Activated T-helper 2 cell treated with anti-CD3 and anti-CD28 coated beads, Interferon-gamma antibody, Interleukin-2, Interleukin-4, amounts not matched to agents 10 μg/mL and 5 μg/mL and 100 μg/mL, durations not matched to agents 14 hours and 24 hours and 36 hours (primary cell): Measurements from ENCODE around the gene ULK4. TPM values are rescaled to one million over a fixed set of nuclear protein-coding genes. Genes with fewer than 3 reads are reported as not detected.

Experiments
- DNase-seq: peaks from one replicate; pipeline ENCODE4 v3.0.0; 2021; ENCODE audit warnings: low spot score
- H3K27ac Mint-ChIP-seq: one replicate; pipeline ENCODE4 v1.8.0; 2021; ENCODE audit warnings: mixed read lengths
- H3K27me3 Mint-ChIP-seq: one replicate; pipeline ENCODE4 v1.8.0; 2021; ENCODE audit warnings: low read depth, mixed read lengths
- H3K36me3 Mint-ChIP-seq: one replicate; pipeline ENCODE4 v1.8.0; 2021; ENCODE audit warnings: low read depth, mixed read lengths
- H3K4me1 Mint-ChIP-seq: one replicate; pipeline ENCODE4 v1.8.0; 2021; ENCODE audit warnings: low read depth, mixed read lengths
- H3K4me3 Mint-ChIP-seq: one replicate; pipeline ENCODE4 v1.8.0; 2021; ENCODE audit warnings: low read depth, mild to moderate bottlenecking, moderate library complexity, mixed read lengths
- H3K9me3 Mint-ChIP-seq: one replicate; pipeline ENCODE4 v1.8.0; 2021; ENCODE audit warnings: mixed read lengths
- intact Hi-C: fragments of 100-400 bp; cut with micrococcal nuclease; formaldehyde crosslinking; loops from one replicate; pipeline ENCODE4 v1.15.1; 2023
- total RNA-seq: library from RNA; stranded (reverse); gene quantifications from 2 replicates; pipeline ENCODE4 v1.2.3, GENCODE V29; 2022

Gene ULK4
- total RNA-seq, result 7.5 and 8.1 TPM in 2 replicates

DNA sequence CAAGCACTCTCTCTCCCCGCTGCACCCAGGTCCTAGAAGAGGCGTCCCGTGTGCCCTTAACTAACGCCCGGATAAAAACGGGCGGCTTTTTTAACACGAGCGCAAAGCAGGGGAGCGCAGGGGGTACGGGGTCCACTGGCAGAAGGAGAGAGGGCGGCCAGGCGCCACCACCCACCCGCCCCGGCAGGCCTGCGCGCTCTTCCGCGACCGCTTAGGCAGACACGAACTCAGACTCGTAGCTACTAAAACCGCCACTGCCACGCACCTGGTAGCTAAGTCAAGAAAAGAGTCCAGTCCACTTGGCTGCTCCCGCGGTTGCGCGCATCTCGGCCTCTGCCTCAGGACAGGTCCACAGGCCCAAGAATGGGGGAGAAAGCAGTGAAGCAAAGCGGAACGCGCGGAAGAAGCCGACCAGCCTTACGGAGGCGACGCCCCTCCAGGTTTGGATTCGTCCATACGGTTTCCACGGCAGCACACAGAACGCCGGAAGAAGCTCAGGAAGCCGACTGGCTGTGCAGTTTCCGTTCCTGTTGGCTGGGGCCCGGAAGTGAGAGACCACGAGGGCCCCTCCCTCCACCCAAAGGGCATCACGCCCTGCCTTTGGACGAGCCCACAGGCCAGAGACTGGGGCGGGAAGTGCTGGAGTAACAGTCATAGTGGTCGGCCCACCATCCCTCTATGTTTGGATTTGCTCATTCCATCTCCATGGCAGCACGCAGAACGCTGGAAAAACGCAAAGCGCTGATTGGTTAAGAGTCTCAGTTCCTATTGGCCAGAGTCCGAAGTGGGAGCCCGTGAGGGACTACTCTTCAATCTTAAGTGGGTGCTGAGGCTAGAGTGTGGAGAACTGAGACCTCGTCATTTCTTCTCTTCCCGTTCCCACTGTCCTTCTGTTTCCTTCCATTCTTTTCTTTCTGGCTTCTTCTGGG lies at the start of gene ULK4:
ULK4 (minus strand) TSS at position 353 of the 929 bp plus-strand sequence. CDS start 7,344 bp downstream, outside the sequence.
- Mint-ChIP-seq H3K27ac (peak within 1 kb of the TSS; percentile 90), H3K36me3 (no peaks in the 10 kb centered on the region), H3K27me3 (peaks cover under 1% of the 10 kb centered on the region), H3K4me1 (peaks cover 19% of the 10 kb centered on the region), H3K9me3 (no peaks in the 10 kb centered on the region), H3K4me3 (peak within 1 kb of the TSS; percentile 96)
- intact Hi-C loops, result loop anchor here (1.0 to 10.0 kb wide), 7 partner anchors 51 to 1655 kb away; partner anchors contain the start of gene EIF1B
- DNase-seq, result peak; percentile 94

DNA sequence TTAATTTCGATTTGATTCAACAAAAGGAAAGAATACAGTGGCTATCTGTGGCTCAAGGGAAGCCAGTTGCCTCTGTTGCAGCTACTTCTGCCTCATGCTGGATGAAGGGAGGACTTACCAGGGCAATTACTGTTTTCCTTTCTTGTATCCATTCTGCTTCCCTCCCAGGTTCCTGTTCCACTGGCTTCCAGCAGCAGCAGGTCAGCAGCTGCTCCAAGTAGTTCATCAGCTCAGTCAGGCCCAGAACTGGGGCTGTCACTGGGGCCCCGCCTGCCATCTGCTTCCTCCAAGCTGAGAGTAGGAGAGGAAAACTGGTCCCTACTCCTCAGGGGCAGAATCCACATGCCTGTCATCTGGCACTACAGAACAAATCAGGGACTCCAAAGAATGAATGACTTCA lies 48.6 kb upstream of the ULK4 start:
- no peak for DNase-seq
- H3K27ac Mint-ChIP-seq, result no peak overlapping the region
- peaks cover 13% of the 10 kb centered on the region for H3K36me3 Mint-ChIP-seq
- intact Hi-C loops, result loop anchor here (10.0 kb wide), 1 partner anchor 806 kb away; no protein-coding TSS in a partner anchor
- H3K9me3 Mint-ChIP-seq, result no peaks in the 10 kb centered on the region
- no peaks in the 10 kb centered on the region for H3K27me3 Mint-ChIP-seq
- H3K4me1 Mint-ChIP-seq, result peaks cover 27% of the 10 kb centered on the region
- H3K4me3 Mint-ChIP-seq, result no peak overlapping the region

DNA sequence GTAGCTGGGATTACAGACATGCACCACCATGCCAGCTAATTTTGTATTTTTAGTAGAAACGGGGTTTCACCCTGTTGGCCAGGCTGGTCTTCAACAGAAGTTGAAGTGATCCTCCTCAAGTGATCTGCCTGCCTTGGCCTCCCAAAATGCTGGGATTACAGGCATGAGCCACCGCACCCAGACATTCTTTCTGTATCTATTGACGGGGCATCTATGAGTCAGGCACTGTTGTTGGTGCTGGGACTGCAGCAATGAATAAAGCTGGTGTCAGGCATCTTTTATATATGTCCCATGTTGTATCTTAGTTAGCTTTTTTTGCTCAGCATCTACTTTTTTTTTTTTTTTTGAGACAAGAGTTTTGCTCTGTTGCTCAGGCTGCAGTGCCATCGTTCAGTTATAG lies 47.6 kb upstream of the ULK4 start:
- no peak overlapping the region for H3K4me3 Mint-ChIP-seq
- no peak overlapping the region for H3K27ac Mint-ChIP-seq
- intact Hi-C loops, result no loop called here
- H3K27me3 Mint-ChIP-seq, result no peaks in the 10 kb centered on the region
- peaks cover 19% of the 10 kb centered on the region for H3K4me1 Mint-ChIP-seq
- peaks cover 2% of the 10 kb centered on the region for H3K36me3 Mint-ChIP-seq
- no peak for DNase-seq
- no peaks in the 10 kb centered on the region for H3K9me3 Mint-ChIP-seq

DNA sequence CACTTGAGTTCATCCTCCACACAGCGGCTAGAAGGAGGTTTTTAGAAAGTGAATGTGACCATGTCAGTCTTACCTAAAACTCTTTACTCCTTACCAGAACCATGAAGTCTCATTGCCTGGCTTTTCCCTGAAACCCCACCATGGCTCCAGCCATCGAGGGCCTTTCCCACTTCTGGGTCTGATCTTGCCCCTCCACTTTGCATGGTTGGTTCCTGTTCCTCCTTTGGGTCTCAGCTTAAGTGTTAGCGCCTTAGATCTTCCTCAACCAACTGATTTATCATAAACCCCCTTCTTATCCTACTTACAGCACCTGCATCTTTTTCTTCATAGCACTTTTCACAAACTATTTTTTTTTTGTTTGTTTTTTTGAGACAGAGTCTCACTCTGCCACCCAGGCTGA lies 45.9 kb upstream of the ULK4 start:
- Mint-ChIP-seq H3K36me3 (no peaks in the 10 kb centered on the region), H3K4me3 (no peak overlapping the region), H3K9me3 (no peaks in the 10 kb centered on the region), H3K27ac (no peak overlapping the region), H3K4me1 (peaks cover 11% of the 10 kb centered on the region), H3K27me3 (peaks cover 1% of the 10 kb centered on the region)
- intact Hi-C loops, result no loop called here
- no peak for DNase-seq

DNA sequence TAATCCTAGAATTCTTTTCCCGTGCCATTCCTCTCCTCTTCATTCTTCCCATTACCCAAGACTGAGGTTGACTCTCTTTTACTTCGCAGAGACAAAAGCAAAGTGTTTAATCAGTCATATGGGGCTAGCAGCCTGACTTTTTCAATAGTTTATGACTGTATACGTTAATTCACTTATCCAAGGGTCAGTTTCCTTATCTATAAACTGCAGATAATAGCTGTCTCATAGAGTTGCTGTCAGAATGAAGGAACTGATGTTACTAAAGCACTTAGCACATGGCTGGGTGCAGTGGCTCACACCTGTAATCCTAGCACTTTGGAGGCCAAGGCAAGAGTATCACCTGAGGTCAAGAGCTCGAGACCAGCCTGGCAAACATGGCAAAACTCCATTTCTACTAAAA lies 43.5 kb upstream of the ULK4 start:
- Mint-ChIP-seq H3K27me3 (peaks cover 5% of the 10 kb centered on the region), H3K27ac (no peak overlapping the region), H3K9me3 (no peaks in the 10 kb centered on the region), H3K4me3 (no peak overlapping the region), H3K36me3 (no peaks in the 10 kb centered on the region), H3K4me1 (no peaks in the 10 kb centered on the region)
- intact Hi-C loops, result no loop called here
- no peak for DNase-seq

DNA sequence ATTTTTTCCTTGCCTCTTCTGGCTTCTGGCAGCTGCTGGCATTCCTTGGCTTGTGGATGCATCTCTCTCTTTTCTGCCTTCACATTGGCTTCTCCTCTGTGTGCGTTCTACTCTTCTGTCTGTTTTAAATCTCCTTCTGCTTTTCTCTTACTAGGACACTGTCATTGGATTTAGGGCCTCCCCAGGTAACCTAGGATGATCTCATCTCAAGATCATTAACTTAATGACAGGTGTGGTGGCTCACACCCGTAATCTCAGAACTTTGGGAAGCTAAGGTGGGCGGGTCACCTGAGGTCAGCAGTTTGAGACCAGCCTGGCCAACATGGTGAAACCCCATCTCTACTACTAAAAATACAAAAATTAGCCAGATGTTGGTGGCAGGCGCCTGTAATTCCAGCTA lies 40.9 kb upstream of the ULK4 start:
- Mint-ChIP-seq H3K9me3 (no peaks in the 10 kb centered on the region), H3K36me3 (no peaks in the 10 kb centered on the region), H3K27ac (no peak overlapping the region), H3K4me1 (no peaks in the 10 kb centered on the region), H3K27me3 (peaks cover 5% of the 10 kb centered on the region), H3K4me3 (no peak overlapping the region)
- DNase-seq, result no peak
- intact Hi-C loops, result no loop called here

DNA sequence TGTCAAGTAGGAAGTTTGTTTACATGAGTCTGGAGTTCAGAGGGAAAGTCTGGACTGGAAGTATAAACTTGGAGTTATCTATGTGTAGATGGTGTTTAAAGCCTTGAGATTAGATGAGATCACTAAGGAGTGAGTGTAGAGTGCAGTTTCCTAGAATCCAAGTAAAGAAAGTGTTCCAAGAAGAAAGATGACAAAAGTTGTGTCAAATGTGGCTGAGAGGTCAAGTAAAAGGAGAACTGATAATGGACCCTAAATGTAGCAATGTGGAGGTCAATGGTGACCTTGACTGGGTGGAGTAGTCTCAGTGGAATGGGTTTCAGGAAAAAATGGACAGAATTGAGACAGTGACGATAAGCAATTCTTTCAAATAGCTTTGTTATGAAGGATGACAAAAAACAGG lies 39.9 kb upstream of the ULK4 start:
- H3K9me3 Mint-ChIP-seq, result no peaks in the 10 kb centered on the region

DNA sequence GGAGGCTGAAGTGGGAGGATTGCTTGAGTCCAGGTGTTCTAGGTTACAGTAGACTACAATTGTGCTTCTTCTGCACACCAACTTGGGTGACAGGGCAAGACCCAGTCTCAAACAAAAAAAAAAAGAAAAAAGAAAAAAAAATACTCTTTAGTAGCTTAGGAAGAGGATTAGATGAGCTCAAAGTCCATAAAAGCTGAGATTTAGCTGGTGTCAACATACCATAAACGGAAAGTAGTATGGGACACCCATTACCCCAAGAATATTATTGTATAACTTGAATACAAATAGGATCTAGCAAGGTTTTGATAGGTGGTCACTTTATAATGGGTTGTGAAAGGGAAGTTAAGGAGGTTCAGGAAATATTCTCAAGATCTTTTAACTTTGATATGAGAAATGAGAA lies 38.0 kb upstream of the ULK4 start:
- Mint-ChIP-seq H3K4me3 (no peak overlapping the region), H3K36me3 (no peaks in the 10 kb centered on the region), H3K27ac (no peak overlapping the region), H3K9me3 (no peaks in the 10 kb centered on the region), H3K4me1 (no peaks in the 10 kb centered on the region), H3K27me3 (peaks cover 5% of the 10 kb centered on the region)
- intact Hi-C loops, result no loop called here
- no peak for DNase-seq

More for the DNA sequence above, 39.9 kb upstream of the ULK4 start:
- no peaks in the 10 kb centered on the region for H3K36me3 Mint-ChIP-seq
- H3K4me1 Mint-ChIP-seq, result no peaks in the 10 kb centered on the region
- intact Hi-C loops, result no loop called here
- no peak overlapping the region for H3K27ac Mint-ChIP-seq
- no peak overlapping the region for H3K4me3 Mint-ChIP-seq
- peaks cover 5% of the 10 kb centered on the region for H3K27me3 Mint-ChIP-seq
- no peak for DNase-seq

DNA sequence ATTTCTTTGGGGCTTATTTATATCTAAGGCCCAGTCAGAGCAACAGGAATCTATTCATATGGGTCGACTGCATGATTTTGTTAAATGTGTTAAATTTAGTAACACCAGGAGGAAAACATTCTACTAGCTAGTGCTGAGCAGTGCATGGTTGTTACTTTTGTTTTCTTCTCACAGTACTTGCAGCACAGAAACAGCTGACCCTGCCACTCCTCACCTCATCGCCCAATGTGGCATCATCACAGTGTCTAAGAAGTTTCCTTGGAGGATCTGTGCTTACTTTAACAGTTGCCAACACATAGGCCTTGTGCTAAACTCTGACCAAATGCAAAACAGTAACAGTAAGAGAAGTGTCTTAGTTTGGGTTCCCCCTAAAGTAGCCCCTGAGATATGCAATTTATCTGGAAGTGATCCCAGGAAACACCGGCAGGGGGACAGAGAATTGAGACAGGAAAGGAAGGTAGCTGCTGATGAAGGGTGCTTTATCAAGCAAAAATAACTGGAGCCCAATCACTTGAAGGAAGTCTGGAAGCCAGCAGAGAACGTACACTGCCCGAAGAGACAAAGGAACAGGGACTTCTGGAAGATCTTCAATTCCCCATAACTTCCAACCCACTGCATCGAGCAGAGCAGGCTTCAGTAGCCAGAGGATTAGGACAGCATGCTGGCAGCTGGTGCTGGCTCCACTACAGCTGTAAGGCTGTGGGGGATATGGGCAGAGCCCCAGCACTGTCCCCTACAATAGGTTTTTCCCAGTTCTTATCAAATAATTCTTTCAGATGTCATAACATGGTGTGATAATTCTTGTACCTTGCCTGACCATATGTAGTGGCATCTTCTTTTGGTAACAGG lies 36.0 kb upstream of the ULK4 start:
- no peak for DNase-seq
- no peaks in the 10 kb centered on the region for H3K36me3 Mint-ChIP-seq
- H3K9me3 Mint-ChIP-seq, result no peaks in the 10 kb centered on the region
- intact Hi-C loops, result no loop called here
- peaks cover 2% of the 10 kb centered on the region for H3K4me1 Mint-ChIP-seq
- peaks cover 5% of the 10 kb centered on the region for H3K27me3 Mint-ChIP-seq
- no peak overlapping the region for H3K4me3 Mint-ChIP-seq
- no peak overlapping the region for H3K27ac Mint-ChIP-seq

DNA sequence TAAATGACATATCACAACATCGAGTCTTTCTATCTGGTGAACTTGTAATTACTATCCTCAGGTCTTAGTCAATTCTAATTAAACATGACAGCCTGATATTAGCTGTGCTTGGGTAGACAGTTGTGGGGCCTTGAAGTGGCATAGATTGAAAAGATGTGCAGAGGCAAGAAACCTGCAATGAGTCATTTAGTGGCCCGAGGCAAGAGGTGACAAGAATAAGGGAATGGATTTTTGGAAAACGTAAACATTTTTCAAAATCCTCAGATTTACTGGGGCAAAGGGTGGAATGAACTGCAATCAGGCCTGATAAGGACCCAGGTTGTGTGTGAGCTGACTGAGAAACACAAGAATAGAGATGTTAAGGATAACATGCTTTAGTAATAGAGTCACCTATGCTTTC lies 29.5 kb upstream of the ULK4 start:
- Mint-ChIP-seq H3K4me1 (peaks cover 2% of the 10 kb centered on the region), H3K36me3 (no peaks in the 10 kb centered on the region), H3K4me3 (no peak overlapping the region), H3K9me3 (no peaks in the 10 kb centered on the region), H3K27me3 (no peaks in the 10 kb centered on the region), H3K27ac (no peak overlapping the region)
- no peak for DNase-seq
- intact Hi-C loops, result no loop called here

DNA sequence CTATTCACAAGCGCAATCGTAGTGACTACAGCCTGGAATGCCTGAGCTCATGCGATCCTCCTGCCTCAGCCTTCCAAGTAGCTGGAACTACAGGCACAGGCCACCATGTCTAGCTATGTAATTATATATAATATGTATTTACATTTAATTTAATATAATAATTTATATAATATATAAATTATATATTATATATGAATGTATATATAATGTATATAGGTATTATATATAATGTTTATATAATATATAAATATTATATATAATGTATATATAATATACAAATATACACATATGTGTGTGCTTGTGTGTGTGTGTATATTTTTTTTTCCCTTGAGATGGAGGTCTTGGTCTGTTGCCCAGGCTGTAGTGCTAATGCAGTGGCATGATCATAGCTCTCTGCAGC lies 27.6 kb upstream of the ULK4 start:
- H3K4me3 Mint-ChIP-seq, result no peak overlapping the region
- DNase-seq, result no peak
- H3K27ac Mint-ChIP-seq, result no peak overlapping the region
- H3K27me3 Mint-ChIP-seq, result no peaks in the 10 kb centered on the region
- H3K4me1 Mint-ChIP-seq, result no peaks in the 10 kb centered on the region
- intact Hi-C loops, result no loop called here
- H3K9me3 Mint-ChIP-seq, result no peaks in the 10 kb centered on the region
- no peaks in the 10 kb centered on the region for H3K36me3 Mint-ChIP-seq

DNA sequence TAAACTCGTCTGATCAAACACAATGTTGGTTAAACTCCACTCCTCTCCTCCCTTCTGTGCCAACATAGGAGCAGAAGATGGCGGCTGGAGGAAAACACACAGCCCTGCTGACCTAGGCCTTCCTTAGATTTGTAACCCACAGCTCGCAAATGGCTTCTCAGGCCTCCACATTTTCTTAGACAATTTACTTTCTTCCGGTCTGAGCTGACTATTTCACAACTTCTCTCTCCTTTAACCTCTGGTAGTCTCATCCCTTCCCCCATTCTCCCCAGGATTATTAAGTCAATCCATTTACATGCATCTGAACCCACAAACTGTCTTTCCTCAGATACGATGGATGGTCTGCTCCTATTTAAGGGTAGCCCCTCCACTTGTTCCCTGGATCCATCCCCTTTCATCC lies 25.7 kb upstream of the ULK4 start:
- Mint-ChIP-seq H3K4me3 (no peak overlapping the region), H3K27ac (no peak overlapping the region), H3K4me1 (no peaks in the 10 kb centered on the region), H3K9me3 (no peaks in the 10 kb centered on the region), H3K36me3 (no peaks in the 10 kb centered on the region), H3K27me3 (no peaks in the 10 kb centered on the region)
- intact Hi-C loops, result no loop called here
- no peak for DNase-seq

DNA sequence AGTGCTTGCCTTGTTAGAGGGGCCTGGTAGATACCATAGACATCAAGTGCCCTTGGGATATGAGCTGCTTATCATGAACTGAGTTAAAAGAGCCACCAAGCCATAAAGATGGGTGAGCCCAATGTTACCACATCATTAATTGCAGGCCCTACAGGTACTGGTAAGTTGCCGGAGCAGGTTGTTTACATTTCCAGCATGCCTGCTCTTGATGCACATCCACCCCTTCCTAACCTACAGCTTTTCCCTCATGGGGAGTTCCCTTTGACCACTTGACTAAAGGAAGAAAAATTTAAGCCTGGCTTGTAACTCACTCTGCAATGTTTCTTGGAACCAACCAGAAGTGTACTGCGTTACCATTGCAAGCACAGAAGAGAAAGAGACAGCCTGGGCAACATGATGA lies 24.7 kb upstream of the ULK4 start:
- intact Hi-C loops, result no loop called here
- Mint-ChIP-seq H3K4me3 (no peak overlapping the region), H3K4me1 (no peaks in the 10 kb centered on the region), H3K9me3 (no peaks in the 10 kb centered on the region), H3K36me3 (no peaks in the 10 kb centered on the region), H3K27ac (no peak overlapping the region), H3K27me3 (no peaks in the 10 kb centered on the region)
- no peak for DNase-seq
